Suprapubic skin (tissue), 4 donors: ENCODE measurements around the gene COL25A1. TPM values are rescaled to one million over a fixed set of nuclear protein-coding genes. Genes with fewer than 3 reads are reported as not detected.

Experiments
- DNase-seq, 2 donors: peaks; one replicate each; pipeline ENCODE4 v3.0.0-alpha.2; 2019; ENCODE audit warnings: low spot score in 2 of 2
- H3K27ac ChIP-seq: fragments of 200-600 bp; sonication (generic); one replicate; pipeline ENCODE4 v1.5.1; 2019
- H3K27me3 ChIP-seq: fragments of 200-600 bp; sonication (generic); one replicate; pipeline ENCODE4 v1.5.1; 2019
- H3K36me3 ChIP-seq: fragments of 200-600 bp; sonication (generic); one replicate; pipeline ENCODE4 v1.5.1; 2019
- H3K4me1 ChIP-seq: fragments of 200-600 bp; sonication (generic); one replicate; pipeline ENCODE4 v1.5.1; 2019
- H3K4me3 ChIP-seq: fragments of 200-600 bp; sonication (generic); one replicate; pipeline ENCODE4 v1.5.1; 2019; ENCODE audit warnings: mild to moderate bottlenecking
- H3K9me3 ChIP-seq: fragments of 200-600 bp; sonication (generic); one replicate; pipeline ENCODE4 v1.5.1; 2019
- CTCF ChIP-seq, 2 donors: fragments of 200-600 bp in 1 of 2; fragments of 450-650 bp in 1 of 2; sonication (generic) in 1 of 2; IDR thresholded peaks; one replicate each; pipeline ENCODE4 v1.5.1; 2016 to 2019; ENCODE audit warnings: antibody characterized with exemption in 2 of 2, mild to moderate bottlenecking in 1 of 2, moderate library complexity in 1 of 2
- EP300 ChIP-seq: sonication (generic); formaldehyde crosslinking; IDR thresholded peaks from one replicate; pipeline ENCODE4 v1.6.1; 2017; ENCODE audit warnings: antibody characterized with exemption
- POLR2A ChIP-seq, 2 donors: fragments of 450-650 bp; IDR thresholded peaks; one replicate each; pipeline ENCODE4 v1.6.1; 2017; ENCODE audit warnings: antibody characterized with exemption in 2 of 2, mild to moderate bottlenecking in 2 of 2, moderate library complexity in 2 of 2
- POLR2AphosphoS5 ChIP-seq, 3 donors: sonication (generic); formaldehyde crosslinking; IDR thresholded peaks; one replicate each; pipeline ENCODE4 v1.6.1; 2017; ENCODE audit warnings: antibody characterized with exemption in 3 of 3
- WGBS: methylation state at CpG from one replicate; pipeline ENCODE4 v1.1.5; 2018; 5-methylcytosine and 5-hydroxymethylcytosine counted together
- total RNA-seq, 4 donors: library from RNA; depleted of rRNA; stranded (reverse); fragments of >200 nt; gene quantifications; one replicate each; pipeline ENCODE4 v1.1.0, GENCODE V29; 2016

Gene COL25A1
- total RNA-seq, 4 donors from 2014 or later = 0.30 to 1.4 (median 1.0) TPM

- Histone ChIP-seq H3K4me1 (peaks cover 4% of the 10 kb centered on the region), H3K27ac (no peak overlapping the region), H3K36me3 (no peaks in the 10 kb centered on the region), H3K9me3 (no peaks in the 10 kb centered on the region), H3K4me3 (no peak overlapping the region), H3K27me3 (no peaks in the 10 kb centered on the region)
- 84% methylated on average over 7 of the region's 7 CpGs for WGBS
- no peak for DNase-seq
- TF ChIP-seq POLR2AphosphoS5 (IDR thresholded peaks at IDR 0.05) = no peak
- TF ChIP-seq POLR2A (IDR thresholded peaks at IDR 0.05) = no peak
- TF ChIP-seq CTCF (IDR thresholded peaks at IDR 0.05) = no peak
- no peak for TF ChIP-seq EP300
These were observed 144.8 kb downstream of the COL25A1 start for GRCh38 chr4:109157696-109158095.

GRCh38 chr4:109157205-109157604, 145.3 kb downstream of the COL25A1 start:
- Histone ChIP-seq H3K4me3 (no peak overlapping the region), H3K27ac (no peak overlapping the region), H3K27me3 (no peaks in the 10 kb centered on the region), H3K4me1 (peaks cover 4% of the 10 kb centered on the region), H3K36me3 (no peaks in the 10 kb centered on the region), H3K9me3 (no peaks in the 10 kb centered on the region)
- TF ChIP-seq CTCF (IDR thresholded peaks at IDR 0.05) (no peak), POLR2A (IDR thresholded peaks at IDR 0.05) (no peak), POLR2AphosphoS5 (IDR thresholded peaks at IDR 0.05) (no peak), EP300 (no peak)
- no peak for DNase-seq
- WGBS = 84% methylated on average over 2 of the region's 2 CpGs

GRCh38 chr4:109156356-109156755, 146.1 kb downstream of the COL25A1 start:
- TF ChIP-seq EP300 = no peak
- no peak for TF ChIP-seq POLR2AphosphoS5 (IDR thresholded peaks at IDR 0.05)
- TF ChIP-seq POLR2A (IDR thresholded peaks at IDR 0.05) = no peak
- no peak for TF ChIP-seq CTCF (IDR thresholded peaks at IDR 0.05)
- H3K27ac ChIP-seq = no peak overlapping the region
- H3K27me3 ChIP-seq = no peaks in the 10 kb centered on the region
- 22% methylated on average over 2 of the region's 2 CpGs for WGBS
- no peaks in the 10 kb centered on the region for H3K9me3 ChIP-seq
- no peaks in the 10 kb centered on the region for H3K36me3 ChIP-seq
- DNase-seq = no peak
- H3K4me3 ChIP-seq = no peak overlapping the region
- H3K4me1 ChIP-seq = peaks cover 4% of the 10 kb centered on the region

GRCh38 chr4:109155682-109156283, 146.7 kb downstream of the COL25A1 start:
- no peak for DNase-seq
- H3K27me3 ChIP-seq = no peaks in the 10 kb centered on the region
- H3K4me3 ChIP-seq = no peak overlapping the region
- no peak overlapping the region for H3K27ac ChIP-seq
- 62% methylated on average over 4 of the region's 4 CpGs for whole genome bisulfite sequencing
- H3K4me1 ChIP-seq = peaks cover 4% of the 10 kb centered on the region
- TF ChIP-seq POLR2A (IDR thresholded peaks at IDR 0.05) (no peak), EP300 (no peak), CTCF (IDR thresholded peaks at IDR 0.05) (no peak), POLR2AphosphoS5 (IDR thresholded peaks at IDR 0.05) (no peak)
- H3K9me3 ChIP-seq = no peaks in the 10 kb centered on the region
- H3K36me3 ChIP-seq = no peaks in the 10 kb centered on the region

GRCh38 chr4:109155084-109155483, 147.4 kb downstream of the COL25A1 start:
- TF ChIP-seq POLR2AphosphoS5 (IDR thresholded peaks at IDR 0.05) (no peak), POLR2A (IDR thresholded peaks at IDR 0.05) (no peak), CTCF (IDR thresholded peaks at IDR 0.05) (no peak), EP300 (no peak)
- no peak for DNase-seq
- peaks cover 4% of the 10 kb centered on the region for H3K4me1 ChIP-seq
- H3K27ac ChIP-seq = no peak overlapping the region
- H3K27me3 ChIP-seq = no peaks in the 10 kb centered on the region
- WGBS = 54% methylated on average over 2 of the region's 2 CpGs
- H3K9me3 ChIP-seq = no peaks in the 10 kb centered on the region
- no peak overlapping the region for H3K4me3 ChIP-seq
- H3K36me3 ChIP-seq = no peaks in the 10 kb centered on the region
